ENCODE data around the gene RENBP.

GRCh38 chrX:153897899-153898298 lies 46.5 kb downstream of the RENBP start:
- no peak for TF ChIP-seq POLR2A (IDR thresholded peaks at IDR 0.05)
- no peak for TF ChIP-seq CTCF (IDR thresholded peaks at IDR 0.05)
